IPS DF 4.7 (cell line): ENCODE results near the gene SUSD1.

Experiments
- DNase-seq: peaks from one replicate; pipeline ENCODE4 v3.0.0-alpha.2; 2013; ENCODE audit warnings: low spot score; ENCODE audit errors: extremely low read depth

Gene SUSD1

DNA sequence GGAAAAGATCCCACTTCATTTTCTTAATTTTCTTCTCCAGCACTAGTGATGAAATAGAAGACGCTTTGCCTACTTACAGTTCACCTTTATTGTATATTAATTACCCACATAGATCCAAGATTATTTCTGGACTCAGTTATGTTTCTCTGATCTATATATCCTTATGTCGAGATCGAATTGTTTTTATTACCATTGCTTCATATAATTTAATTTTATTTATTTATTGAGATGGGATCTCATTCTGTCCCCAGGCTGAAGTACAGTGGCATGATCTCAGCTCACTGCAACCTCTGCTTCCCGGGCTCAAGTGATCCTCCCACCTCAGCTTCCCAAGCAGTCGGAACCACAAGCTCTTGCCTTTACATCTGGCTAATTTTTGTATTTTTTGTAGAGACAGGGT lies 157.2 kb downstream of the SUSD1 start:
- DNase-seq: no peak

DNA sequence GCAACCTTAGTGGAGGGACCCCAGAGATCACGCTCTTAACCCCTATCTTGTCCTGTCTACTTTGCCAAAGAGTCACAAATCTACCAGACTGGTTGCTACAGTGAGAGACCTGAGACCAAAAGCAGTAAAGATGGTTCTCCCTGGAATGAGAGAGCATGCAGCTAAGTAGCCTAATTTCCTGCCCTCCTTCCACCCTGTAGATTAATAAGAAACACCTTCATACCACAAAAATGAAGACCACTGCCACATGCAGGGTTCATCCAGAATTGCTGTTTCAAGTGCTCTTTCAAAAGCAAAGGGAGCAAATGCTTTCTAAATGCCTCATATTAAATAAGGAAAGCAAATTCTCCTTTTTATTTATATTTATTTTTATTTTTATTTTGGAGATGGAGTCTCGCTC lies 159.4 kb downstream of the SUSD1 start:
- DNase-seq: no peak

DNA sequence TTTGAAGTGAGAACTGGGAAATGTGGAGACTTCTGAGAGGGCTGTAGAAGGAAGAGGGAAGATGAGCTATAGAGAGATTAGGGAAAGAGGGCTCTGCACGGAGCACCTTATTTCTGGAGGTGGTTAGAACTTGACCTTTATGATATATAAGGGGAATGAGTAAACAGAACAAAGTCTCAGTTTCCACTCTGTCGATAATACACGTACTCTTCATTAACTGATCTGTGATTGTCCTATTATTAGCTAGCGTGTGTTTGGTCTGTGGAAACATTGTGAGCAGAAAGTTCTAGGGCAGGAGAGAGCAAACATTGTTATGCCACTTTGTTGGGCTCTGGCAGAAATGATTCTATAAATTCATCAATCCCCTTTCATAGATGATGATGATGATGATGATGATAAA lies 159.9 kb downstream of the SUSD1 start:
- DNase-seq: no peak

DNA sequence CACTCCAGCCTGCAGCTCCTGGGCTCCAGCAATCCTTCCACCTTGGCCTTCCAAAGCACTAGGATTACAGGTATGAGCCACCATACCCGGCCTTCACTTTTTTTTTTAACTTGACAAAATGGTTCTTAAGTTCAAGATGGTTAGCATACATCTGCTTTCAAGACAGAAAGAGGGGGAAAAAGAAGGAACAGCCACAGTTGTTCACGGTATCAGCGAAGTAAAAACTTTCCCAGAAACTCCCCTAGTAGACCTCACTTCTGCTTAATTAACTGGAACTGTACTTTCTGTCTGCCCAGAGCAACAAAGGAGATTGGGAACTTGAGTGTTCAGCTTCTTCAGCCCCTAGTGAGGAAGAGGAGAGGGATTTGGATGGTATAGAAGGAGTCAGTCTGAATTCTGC lies 161.8 kb downstream of the SUSD1 start:
- DNase-seq: no peak

DNA sequence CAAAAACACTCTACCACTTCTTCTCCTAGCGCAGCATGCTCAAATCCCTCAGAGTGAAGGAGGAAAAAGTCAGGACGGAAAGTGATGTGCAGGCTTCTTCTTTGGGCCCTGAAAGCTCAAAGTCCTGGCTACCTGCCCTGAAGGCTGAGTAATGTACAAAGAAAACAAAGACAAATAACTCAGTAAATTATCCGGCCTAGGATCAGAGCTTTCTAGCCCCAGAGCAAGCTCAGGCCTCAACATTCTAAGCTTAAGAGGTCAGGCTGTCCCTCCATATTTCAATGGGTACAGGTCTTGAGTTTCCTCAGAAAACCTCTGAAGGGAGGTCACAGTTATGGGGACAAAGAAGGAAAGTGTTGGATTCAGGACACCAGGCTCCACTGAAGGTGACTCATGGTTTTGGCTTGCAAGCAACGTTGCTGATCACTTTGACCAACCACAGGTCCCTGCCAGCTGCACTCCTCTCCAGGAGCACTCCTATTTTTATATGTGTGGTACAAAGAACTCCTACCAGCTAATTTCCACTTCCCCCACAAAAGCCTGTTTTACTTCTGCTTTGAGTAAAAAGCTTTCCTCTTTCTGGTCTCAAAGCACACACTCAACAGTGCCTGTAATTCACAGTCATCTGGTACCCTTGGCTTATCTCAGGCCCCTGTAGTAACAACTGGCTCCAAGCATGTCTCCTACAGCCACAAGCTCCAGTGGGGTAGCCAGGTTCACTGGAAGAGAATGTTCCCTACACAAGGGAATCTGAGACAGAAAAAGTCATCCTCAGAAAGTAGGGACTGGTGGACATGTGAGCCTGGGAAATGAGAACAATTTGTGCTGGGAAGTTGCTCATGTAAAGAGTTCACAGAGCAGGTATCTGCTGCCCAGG lies 162.8 kb downstream of the SUSD1 start:
- no peak for DNase-seq

DNA sequence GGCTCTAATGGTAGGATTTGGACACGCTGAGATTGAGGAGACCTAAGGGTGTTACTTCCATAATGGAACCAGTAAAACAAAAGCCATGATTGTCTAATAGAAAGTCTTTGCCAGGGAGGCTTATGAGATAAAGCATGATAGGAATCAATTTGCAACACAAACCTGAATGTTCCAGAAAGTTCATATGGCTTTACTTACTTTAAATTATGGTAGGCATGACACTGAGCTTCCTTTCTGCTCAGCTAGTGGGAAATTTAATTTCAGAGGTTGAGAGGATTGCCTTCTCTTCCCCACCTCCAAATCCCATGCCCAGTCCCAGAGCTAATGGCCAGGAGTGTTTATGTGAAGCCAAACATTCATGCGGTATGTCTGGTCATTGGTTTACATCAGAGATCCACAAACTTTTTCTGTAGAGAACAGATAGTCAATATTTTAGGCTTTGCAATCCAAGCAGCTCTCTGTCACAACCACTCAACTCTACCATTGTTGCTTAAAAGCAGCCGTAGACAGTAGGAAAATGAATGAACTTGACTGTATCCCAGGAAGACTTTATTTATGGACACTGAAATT lies 164.0 kb downstream of the SUSD1 start:
- DNase-seq: no peak

DNA sequence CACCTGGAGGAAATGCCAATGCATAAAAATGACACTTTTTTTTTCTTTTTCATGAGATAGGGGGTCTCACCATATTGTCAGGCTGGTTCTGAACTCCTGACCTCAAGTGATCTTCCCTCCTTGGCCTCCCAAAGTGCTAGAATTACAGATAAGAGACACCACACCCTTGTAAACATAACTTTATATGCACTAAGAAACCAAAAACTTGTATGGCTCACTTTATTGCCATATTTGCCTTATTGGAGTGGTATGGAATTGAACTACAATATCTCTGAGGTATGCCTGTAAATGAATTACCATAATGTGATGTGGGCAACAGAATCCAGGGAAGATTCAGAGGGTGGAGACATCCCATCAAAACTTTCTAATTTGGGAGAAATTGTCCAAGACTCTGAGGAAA lies 164.6 kb downstream of the SUSD1 start:
- no peak for DNase-seq

DNA sequence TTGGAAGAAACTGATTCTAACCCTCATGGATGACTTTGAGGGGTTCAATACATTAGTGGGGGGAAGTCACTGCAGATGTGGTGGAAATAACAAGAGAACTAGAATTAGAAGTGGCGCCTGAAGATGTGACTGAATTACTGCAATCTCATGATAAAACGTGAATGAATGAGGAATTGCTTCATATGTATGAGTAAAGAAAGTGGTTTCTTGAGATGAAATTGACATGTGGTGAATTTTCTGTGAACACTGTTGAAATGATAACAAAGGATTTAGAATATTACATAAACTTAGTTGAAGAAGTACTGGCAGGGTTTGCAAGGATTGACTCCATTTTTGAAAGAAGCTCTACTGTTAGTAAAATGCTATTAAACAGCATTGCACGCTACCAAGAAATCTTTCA lies 165.4 kb downstream of the SUSD1 start:
- DNase-seq: no peak

DNA sequence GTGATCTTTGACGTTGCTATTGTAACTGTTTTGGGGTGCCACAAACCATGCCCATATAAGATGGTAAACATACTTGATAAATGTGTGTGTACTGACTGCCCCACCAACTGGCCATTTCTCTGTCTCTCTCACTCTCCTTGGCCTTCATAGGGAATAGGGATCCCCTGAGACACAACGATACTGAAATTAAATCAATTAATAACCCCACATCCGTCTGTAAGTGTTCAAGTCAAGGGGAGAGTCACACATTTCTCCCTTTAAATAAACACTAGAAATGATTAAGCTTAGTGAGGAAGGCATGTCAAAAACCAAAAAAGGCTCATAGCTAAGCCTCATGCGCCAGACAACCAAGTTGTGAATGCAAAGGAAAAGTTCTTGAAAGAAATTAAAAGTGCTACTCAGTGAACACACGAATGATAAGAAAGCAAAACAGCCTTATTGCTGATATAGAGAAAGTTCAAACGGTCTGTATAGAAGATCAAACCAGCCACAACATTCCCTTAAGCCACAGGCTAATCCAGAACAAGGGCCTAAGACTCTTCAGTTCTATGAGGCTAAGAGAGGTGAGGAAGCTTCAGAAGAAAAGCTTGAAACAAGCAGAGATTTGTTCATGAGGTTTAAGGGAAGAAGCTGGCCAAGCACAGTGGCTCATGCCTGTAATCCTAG lies 167.4 kb downstream of the SUSD1 start:
- DNase-seq: no peak

DNA sequence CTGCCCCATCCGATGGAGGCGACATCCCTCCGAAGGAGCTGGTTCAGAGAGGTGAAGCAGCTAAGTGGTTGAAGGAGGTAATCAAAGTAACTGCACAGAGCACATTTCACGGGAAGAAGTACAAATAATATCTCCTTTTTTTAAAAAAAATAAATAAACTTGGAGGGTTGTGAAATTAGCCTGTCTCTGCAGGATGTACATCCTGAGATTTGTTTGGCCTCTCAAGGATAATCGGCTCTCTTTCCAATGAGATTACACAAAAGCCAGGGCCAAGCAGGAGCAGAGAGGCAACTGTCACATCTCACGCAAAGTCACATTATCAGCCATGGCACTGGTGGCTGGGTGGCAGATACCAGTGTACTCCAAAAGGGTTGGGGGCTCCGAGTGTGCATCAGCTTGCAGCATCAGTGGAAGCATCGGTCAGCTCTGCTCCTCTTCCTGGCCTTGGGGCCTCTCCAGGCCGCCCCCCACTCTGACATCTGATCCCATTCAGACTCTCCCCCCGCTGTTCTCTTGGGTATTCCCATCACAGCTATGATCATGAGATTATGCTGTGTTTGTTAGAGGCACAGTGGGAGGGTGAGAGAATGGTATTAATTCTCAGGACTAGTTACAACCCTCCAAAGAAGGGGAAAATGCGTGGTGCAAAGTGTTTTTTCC lies 168.6 kb downstream of the SUSD1 start:
- DNase-seq: no peak

DNA sequence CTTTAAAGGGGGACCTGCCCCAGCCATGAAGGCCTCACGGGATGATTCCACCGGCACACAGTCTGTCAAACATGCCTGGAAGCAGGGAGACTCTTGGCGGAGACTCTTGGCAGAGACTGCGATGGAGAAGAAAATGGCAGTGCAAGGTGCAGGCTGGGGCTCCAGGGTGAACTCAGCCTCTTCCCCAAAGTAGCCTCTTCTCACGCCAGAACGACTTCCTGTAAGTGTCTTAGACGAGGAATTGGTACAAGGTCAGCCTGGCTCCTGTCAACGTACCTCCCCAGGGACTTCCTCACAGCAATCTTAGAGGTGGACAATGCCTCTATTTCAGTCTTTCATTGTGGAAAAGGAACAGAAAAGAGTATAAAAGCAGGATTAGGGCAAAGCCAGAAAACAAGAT lies 169.2 kb downstream of the SUSD1 start:
- no peak for DNase-seq

DNA sequence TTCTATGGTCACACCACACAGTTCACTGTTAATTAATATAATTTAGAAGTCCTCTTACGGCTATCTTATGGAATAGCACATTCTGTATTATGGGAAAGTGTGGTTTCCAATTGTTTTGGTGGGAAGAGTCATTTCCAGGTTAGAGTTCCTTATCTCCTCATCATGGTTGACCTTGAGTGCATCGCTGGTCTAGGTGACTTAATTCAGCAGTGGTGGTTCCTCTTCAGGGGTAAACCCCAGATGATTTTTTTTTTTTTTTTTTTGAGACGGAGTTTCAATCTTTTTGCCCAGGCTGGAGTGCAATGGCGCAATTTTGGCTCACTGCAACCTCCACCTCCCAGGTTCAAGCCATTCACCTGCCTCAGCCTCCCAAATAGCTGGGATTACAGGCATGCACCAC lies 171.6 kb downstream of the SUSD1 start:
- DNase-seq: no peak

DNA sequence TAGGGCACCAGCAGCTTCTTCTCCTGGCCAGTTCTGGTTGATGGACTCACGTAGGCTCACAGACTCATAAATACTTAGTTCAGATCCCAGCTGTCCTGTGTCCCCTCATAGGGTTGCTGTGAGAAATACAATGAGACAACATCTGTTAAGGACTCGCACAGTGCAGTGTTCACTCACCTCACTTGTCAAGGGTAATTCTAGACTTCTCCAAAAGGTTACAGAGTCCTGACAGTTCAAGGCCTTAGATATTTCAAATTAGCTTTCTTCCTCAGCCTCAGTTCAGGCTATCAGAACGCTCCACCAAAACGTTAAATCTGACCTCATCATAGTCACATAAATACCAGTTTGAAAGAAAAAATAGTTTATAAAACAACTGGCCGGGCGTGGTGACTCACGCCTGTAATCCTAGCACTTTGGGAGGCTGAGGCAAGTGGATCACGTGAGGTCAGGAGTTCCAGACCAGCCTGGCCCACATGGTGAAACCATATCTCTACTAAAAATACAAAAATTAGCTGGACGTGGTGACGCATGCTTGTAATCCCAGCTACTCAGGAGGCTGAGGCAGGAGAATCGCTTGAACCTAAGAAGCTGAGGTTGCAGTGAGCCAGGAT lies 172.1 kb downstream of the SUSD1 start:
- no peak for DNase-seq

DNA sequence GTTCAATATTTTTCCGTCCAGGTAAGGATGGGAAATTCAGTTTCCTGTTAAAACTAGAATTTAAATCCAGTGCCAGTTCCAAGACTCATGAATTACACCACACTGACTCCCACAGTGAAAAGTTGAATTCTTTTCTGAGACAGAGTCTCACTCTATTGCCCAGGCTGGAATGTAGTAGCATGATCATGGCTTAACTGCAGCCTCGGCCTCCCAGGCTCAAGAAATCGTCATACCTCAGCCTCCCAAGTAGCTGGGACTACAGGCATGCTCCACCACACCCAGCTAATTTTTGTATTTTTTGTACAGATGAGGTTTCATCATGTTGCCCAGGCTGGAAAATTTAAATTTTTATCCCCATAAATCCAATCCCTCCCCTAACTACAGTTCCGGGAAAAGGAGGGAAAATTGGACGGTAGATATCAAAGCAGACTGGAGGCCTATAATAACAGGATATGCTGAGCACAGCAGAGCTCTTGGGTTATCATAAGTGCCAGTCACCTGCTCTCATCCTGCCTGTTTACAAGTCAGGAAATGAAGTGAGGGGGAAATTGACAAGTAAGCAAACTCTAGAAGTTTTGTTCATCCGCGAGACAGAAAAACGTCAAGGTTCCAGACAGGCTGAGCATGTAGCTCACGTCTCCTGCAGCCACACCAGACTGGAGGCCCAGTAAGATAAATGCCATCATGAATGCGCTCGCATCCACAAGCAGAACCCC lies 172.8 kb downstream of the SUSD1 start:
- no peak for DNase-seq

DNA sequence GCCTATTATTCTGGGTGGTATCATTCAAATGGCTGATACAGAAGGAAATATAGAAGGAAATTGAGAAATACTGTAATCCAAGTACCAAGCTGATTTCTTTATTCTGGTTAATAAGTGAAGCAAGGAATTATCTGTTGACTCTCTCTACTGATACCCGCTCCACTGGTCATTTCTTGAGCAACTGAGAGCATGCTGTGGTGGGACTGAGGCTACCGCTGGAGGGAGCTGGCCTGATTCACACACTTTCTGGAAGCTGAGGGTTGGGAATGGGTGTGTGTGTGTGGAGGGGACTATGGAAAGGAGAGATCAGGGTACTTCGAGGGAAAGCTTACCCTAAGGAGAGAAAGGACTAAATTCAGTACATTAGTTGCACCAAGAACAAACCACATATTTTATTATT lies 174.4 kb downstream of the SUSD1 start:
- no peak for DNase-seq

DNA sequence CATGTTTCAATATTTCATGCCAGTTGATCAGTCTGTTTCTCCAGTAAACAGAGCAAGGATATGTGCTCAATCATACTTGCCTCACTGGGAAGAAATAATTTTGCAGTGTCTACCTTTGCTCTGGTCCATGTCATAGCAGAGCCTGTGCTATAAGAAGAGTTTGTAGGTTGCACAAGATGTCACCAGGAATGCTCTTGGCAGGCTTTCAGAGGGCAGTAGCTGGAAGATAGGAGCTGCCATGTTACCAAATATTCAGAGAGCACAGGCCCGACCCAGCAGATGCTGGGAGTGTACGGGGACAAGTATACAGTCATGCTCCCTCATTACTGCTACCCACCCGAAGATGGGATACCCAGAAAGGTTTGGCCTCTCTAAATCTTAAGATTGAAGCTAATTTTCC lies 175.8 kb downstream of the SUSD1 start:
- DNase-seq: no peak

DNA sequence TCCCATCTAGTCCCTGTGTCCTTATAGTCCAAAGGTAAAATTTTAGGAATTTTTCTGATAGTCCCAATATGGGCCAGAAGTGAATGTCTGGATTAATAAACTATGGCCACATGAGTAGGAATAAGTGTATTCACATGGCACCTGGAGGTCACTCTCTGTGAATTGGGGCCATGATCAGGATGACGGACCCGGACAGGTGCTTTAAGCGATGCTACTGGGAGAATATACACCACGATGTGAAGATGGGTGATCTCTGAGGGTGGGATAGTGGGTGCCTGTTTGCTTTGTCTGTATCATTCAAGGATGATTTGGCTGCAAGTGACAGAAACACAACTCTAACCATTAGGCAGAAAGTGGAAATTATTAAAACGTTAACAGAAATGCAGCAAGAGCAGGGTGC lies 177.3 kb downstream of the SUSD1 start:
- DNase-seq: no peak

DNA sequence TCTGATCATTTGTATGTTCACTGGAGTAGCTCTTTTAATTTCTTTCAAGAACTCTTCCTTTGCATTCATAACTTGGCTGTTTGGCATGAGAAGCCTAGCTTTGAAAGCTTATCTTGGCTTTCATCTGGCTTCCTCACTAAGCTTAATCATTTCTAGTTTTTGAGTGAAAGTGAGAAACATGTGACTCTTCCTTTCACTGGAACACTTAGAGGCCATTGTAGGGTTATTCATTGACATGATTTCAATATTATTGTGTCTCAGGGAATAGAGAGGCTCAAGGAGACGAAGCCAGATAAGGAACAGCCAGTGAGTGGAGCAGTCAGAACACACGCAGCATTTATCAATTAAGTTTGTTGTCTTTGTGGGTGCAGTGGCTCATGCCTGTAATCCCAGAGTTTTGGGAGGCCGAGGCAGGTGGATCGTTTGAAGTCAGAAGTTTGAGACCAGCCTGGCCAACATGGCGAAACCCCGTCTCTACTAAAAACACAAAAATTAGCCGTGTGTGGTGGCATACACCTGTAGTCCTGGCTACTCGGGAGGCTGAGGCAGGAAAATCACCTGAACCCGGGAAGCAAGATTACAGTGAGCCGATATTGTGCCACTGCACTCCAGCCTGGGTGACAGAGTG lies 180.2 kb downstream of the SUSD1 start:
- no peak for DNase-seq

DNA sequence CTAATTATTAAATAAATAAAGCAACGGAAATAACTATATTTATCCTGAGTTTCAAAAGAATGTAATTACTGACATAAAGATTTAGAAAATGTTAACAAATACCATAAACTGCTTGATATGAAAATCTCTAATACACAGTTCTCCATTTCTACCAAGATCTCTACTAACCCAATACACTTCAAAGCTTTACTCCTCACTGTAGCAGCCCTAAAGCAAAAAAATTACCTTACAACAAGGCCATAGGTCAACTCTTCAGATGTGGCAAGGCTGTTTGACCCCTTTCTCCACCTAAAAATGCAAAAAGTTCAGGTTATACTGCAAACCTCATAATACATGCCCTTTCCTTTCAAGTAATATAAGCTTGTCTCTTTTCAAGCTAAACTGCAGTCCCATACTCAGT lies 181.8 kb downstream of the SUSD1 start:
- no peak for DNase-seq

DNA sequence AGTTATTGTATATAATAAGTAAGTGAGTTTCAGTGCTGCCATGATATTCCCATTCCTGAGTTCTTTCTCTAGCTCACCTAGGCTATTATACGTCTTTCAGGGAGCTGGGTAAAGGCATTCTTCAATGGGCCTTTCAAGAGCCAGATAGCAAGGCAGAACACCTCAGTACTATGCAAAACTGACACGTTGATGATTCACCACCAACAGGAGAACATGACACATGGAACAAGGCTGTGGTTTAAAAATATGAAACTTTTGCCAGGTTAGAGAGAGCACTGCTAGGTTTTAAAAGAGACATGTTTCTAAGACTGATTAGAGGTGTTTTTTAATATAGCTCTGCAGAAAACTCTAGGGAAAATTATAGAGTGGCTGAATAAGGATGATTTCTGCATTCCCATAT lies 182.6 kb downstream of the SUSD1 start:
- no peak for DNase-seq

DNA sequence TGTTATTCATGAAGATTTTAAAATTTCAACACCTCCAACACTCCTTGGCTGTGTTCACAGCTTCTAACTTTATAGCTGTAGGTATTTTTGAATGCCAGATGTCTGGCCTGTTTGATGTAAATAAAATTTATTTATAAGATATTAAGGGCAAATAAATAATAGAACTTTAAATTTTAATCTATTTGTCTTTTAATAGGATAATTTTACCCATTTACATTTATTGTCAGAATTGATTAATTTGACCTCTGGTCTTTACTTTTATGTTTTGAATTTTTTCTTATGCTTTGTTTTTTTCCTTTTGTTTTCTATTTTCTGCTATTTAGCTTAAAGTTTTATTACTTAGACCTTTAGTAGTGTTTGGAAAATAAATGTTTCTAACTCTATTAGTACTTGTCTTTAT lies 183.9 kb downstream of the SUSD1 start:
- DNase-seq: no peak
